GM19025 (cell line): ENCODE measurements around the gene CIAO3.
"Not testable (repeated sequence)": the region's sequence is repeated elsewhere in the genome, so short reads cannot be mapped to it uniquely, and the experiment has no call there.

Source experiments
- ATAC-seq: cut with Tn5 transposase; IDR thresholded peaks from one replicate; pipeline ENCODE4 v1.9.1; 2021; ENCODE audit warnings: mild to moderate bottlenecking, low read depth, moderate library complexity; ENCODE audit not compliant: unreplicated experiment

Gene CIAO3

GRCh38 chr16:714079-714478 is 26.7 kb downstream of the CIAO3 start:
- no peak for ATAC-seq

GRCh38 chr16:712740-713250 is 28.0 kb downstream of the CIAO3 start:
- ATAC-seq, result not testable (repeated sequence)

- ATAC-seq, result no peak
Measured at GRCh38 chr16:711548-712320, 29.1 kb downstream of the CIAO3 start.

GRCh38 chr16:711084-711483 is 29.7 kb downstream of the CIAO3 start:
- ATAC-seq, result no peak

- ATAC-seq, result no peak
Measured at GRCh38 chr16:710500-711075, 30.2 kb downstream of the CIAO3 start.

GRCh38 chr16:709566-710499 is 31.0 kb downstream of the CIAO3 start:
- no peak for ATAC-seq

GRCh38 chr16:708959-709358 is 31.8 kb downstream of the CIAO3 start:
- no peak for ATAC-seq

- no peak for ATAC-seq
Measured at GRCh38 chr16:708019-708418, 32.8 kb downstream of the CIAO3 start.

GRCh38 chr16:707062-707538 is 33.7 kb downstream of the CIAO3 start:
- no peak for ATAC-seq

- ATAC-seq, result no peak
Measured at GRCh38 chr16:706189-707061, 34.4 kb downstream of the CIAO3 start.

- no peak for ATAC-seq
Measured at GRCh38 chr16:705431-706188, 35.2 kb downstream of the CIAO3 start, which contains the start of gene FBXL16. Gene FBXL16 (minus strand): TSS chr16:705801. CDS start chr16:697405, 8,396 bp downstream.

GRCh38 chr16:704552-705380 is 36.0 kb downstream of the CIAO3 start:
- no peak for ATAC-seq

GRCh38 chr16:704047-704446 is 36.8 kb downstream of the CIAO3 start:
- no peak for ATAC-seq

- no peak for ATAC-seq
Measured at GRCh38 chr16:703406-703805, 37.4 kb downstream of the CIAO3 start.

- no peak for ATAC-seq
Measured at GRCh38 chr16:702341-702740, 38.5 kb downstream of the CIAO3 start.

- ATAC-seq, result no peak
Measured at GRCh38 chr16:700684-701584, 39.9 kb downstream of the CIAO3 start.
